ENCODE measurements around the gene TPT1. TPM values are rescaled to one million over a fixed set of nuclear protein-coding genes. Genes with fewer than 3 reads are reported as not detected.

Gene TPT1
- total and polyA plus RNA-seq, 2 of the 13 experiments (the other 11 are each of a cell fraction or from before 2014, with no cell fraction given), result 2,953 to 3,594 TPM

- 0 out of 2 replicates have a peak, but pooled peaks have one; percentile 46 for TF ChIP-seq HNF4G (IDR thresholded peaks at IDR 0.05; ENCODE audit: borderline replicate concordance, low read depth, low read length)
- TF ChIP-seq HNF4G (CRISPR knock-in tag; IDR thresholded peaks at IDR 0.05; ENCODE audit: borderline replicate concordance, low read depth), result no peak
- TF ChIP-seq MAFG (CRISPR knock-in tag; IDR thresholded peaks at IDR 0.05), result no peak
- peak; percentile 62; the same call in 1 of the 2 replicates for TF ChIP-seq PITX1 (CRISPR knock-in tag; IDR thresholded peaks at IDR 0.05)
- no peak for TF ChIP-seq KAT8 (CRISPR knock-in tag; IDR thresholded peaks at IDR 0.05)
- TF ChIP-seq RERE (CRISPR knock-in tag; IDR thresholded peaks at IDR 0.05; ENCODE audit: low read depth), result no peak
- peak; percentile 45; the same call in 1 of the 2 replicates for TF ChIP-seq ZNF280D (CRISPR knock-in tag; IDR thresholded peaks at IDR 0.05)
- TF ChIP-seq, protein P1, sequence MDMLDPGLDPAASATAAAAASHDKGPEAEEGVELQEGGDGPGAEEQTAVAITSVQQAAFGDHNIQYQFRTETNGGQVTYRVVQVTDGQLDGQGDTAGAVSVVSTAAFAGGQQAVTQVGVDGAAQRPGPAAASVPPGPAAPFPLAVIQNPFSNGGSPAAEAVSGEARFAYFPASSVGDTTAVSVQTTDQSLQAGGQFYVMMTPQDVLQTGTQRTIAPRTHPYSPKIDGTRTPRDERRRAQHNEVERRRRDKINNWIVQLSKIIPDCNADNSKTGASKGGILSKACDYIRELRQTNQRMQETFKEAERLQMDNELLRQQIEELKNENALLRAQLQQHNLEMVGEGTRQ (IDR thresholded peaks at IDR 0.05; ENCODE audit: low read depth, low read length), result no peak
- TF ChIP-seq, protein P1 (CRISPR knock-in tag; IDR thresholded peaks at IDR 0.05; ENCODE audit: borderline replicate concordance), result no peak
- TF ChIP-seq, protein P2, sequence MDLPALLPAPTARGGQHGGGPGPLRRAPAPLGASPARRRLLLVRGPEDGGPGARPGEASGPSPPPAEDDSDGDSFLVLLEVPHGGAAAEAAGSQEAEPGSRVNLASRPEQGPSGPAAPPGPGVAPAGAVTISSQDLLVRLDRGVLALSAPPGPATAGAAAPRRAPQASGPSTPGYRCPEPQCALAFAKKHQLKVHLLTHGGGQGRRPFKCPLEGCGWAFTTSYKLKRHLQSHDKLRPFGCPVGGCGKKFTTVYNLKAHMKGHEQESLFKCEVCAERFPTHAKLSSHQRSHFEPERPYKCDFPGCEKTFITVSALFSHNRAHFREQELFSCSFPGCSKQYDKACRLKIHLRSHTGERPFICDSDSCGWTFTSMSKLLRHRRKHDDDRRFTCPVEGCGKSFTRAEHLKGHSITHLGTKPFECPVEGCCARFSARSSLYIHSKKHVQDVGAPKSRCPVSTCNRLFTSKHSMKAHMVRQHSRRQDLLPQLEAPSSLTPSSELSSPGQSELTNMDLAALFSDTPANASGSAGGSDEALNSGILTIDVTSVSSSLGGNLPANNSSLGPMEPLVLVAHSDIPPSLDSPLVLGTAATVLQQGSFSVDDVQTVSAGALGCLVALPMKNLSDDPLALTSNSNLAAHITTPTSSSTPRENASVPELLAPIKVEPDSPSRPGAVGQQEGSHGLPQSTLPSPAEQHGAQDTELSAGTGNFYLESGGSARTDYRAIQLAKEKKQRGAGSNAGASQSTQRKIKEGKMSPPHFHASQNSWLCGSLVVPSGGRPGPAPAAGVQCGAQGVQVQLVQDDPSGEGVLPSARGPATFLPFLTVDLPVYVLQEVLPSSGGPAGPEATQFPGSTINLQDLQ (CRISPR knock-in tag; IDR thresholded peaks at IDR 0.05), result no peak
- no peak for TF ChIP-seq CENPT (CRISPR knock-in tag; IDR thresholded peaks at IDR 0.05; ENCODE audit: low read depth)
Measured at GRCh38 chr13:45315520-45316167, 25.3 kb downstream of the TPT1 start (continued).

Data from HepG2 (cell line).